Subcutaneous abdominal adipose tissue (tissue), 5 donors: ENCODE measurements around the gene FTO.
A peak's percentile ranks its signal among the peaks of the same experiment; 100 is the strongest.

ENCODE experiments used
- H3K27ac ChIP-seq: one replicate; pipeline ENCODE4 v1.7.0; 2013; ENCODE audit warnings: low read depth, mild to moderate bottlenecking, inconsistent platforms, low read length, moderate library complexity
- H3K27me3 ChIP-seq, 5 donors: one replicate each; pipeline ENCODE4 v1.7.0; 2013; ENCODE audit warnings: low read length in 5 of 5, inconsistent platforms in 1 of 5; ENCODE audit not compliant: control insufficient read depth in 5 of 5, insufficient read depth in 4 of 5
- H3K36me3 ChIP-seq, 5 donors: one replicate each; pipeline ENCODE4 v1.7.0; 2013; ENCODE audit warnings: low read length in 5 of 5; ENCODE audit not compliant: control insufficient read depth in 5 of 5, insufficient read depth in 5 of 5
- H3K4me1 ChIP-seq, 5 donors: one replicate each; pipeline ENCODE4 v1.7.0; 2013; ENCODE audit warnings: low read length in 5 of 5, mild to moderate bottlenecking in 3 of 5, moderate library complexity in 1 of 5; ENCODE audit not compliant: control insufficient read depth in 5 of 5, insufficient read depth in 5 of 5
- H3K4me3 ChIP-seq, 5 donors: one replicate each; pipeline ENCODE4 v1.7.0; 2013; ENCODE audit warnings: low read length in 5 of 5, low read depth in 1 of 5
- H3K9ac ChIP-seq, 5 donors: one replicate each; pipeline ENCODE4 v1.7.0; 2013; ENCODE audit warnings: low read length in 5 of 5, mild to moderate bottlenecking in 4 of 5, moderate library complexity in 3 of 5
- H3K9me3 ChIP-seq, 5 donors: one replicate each; pipeline ENCODE4 v1.7.0; 2013; ENCODE audit warnings: low read length in 5 of 5; ENCODE audit not compliant: control insufficient read depth in 5 of 5
- donor health status: healthy.
- donor health status: healthy.
- donor health status: healthy.
- donor health status: healthy.
- donor health status: healthy.

The FTO gene

GRCh38 chr16:53744449-53744848 lies 40.5 kb downstream of the FTO start:
- Histone ChIP-seq H3K27me3 (no peaks in the 10 kb centered on the region), H3K4me3 (peak overlapping the region in 1 of 5 donors; percentile 17), H3K4me1 (peaks cover 0 to 34% (median 25%) of the 10 kb centered on the region in 5 donors), H3K9ac (peak overlapping the region in 1 of 5 donors; percentile 24), H3K9me3 (no peaks in the 10 kb centered on the region), H3K36me3 (no peaks in the 10 kb centered on the region), H3K27ac (peak overlapping the region; percentile 15)

GRCh38 chr16:53745086-53745485 lies 41.1 kb downstream of the FTO start:
- Histone ChIP-seq H3K27me3 (no peaks in the 10 kb centered on the region), H3K4me3 (no peak overlapping the region), H3K27ac (peak overlapping the region; percentile 69)

DNA sequence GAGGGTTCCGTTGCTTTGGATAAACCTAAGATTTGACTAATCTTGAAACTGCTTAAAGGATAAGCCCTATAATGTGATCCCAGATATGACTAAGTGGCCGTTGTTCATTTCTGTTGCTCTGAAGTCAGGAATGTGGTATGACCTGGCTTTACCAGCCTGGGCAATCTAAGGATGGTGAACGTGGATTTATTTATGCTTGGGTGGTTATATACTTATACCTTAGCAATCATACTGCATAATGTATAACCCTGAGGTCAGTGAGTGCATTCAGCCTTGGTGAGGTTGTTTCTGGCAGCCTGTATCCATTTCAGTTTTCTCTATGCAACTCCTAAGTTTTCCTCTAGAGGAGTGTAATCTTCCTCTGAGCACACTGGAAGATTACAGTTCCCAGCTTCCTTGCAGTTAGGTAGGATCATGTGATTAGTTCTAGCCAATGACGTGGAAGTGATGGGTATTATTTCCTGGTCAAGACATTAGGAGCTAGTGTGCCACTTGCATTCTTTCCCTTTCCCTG lies 41.9 kb downstream of the FTO start:
- H3K9ac ChIP-seq, result peak overlapping the region in 1 of 5 donors; percentile 21
- H3K4me1 ChIP-seq, result peaks cover 0 to 34% (median 23%) of the 10 kb centered on the region in 5 donors
- H3K4me3 ChIP-seq, result peak overlapping the region in 1 of 5 donors; percentile 13
- H3K27me3 ChIP-seq, result no peaks in the 10 kb centered on the region
- no peaks in the 10 kb centered on the region for H3K9me3 ChIP-seq
- H3K36me3 ChIP-seq, result no peaks in the 10 kb centered on the region
- H3K27ac ChIP-seq, result peak overlapping the region; percentile 69

More at GRCh38 chr16:53745086-53745485, 41.1 kb downstream of the FTO start:
- peak overlapping the region in 1 of 5 donors; percentile 51 for H3K9ac ChIP-seq
- H3K9me3 ChIP-seq, result no peaks in the 10 kb centered on the region
- peaks cover 0 to 34% (median 25%) of the 10 kb centered on the region in 5 donors for H3K4me1 ChIP-seq
- no peaks in the 10 kb centered on the region for H3K36me3 ChIP-seq

- Histone ChIP-seq H3K27me3 (no peaks in the 10 kb centered on the region), H3K27ac (no peak overlapping the region), H3K4me3 (no peak overlapping the region), H3K9ac (no peak overlapping the region), H3K9me3 (no peaks in the 10 kb centered on the region), H3K36me3 (no peaks in the 10 kb centered on the region), H3K4me1 (peaks cover 1 to 33% (median 16%) of the 10 kb centered on the region in 5 donors)
These were observed 48.6 kb downstream of the FTO start for GRCh38 chr16:53752560-53752959.

GRCh38 chr16:53753431-53753830 lies 49.5 kb downstream of the FTO start:
- H3K36me3 ChIP-seq, result no peaks in the 10 kb centered on the region
- no peaks in the 10 kb centered on the region for H3K27me3 ChIP-seq
- no peaks in the 10 kb centered on the region for H3K9me3 ChIP-seq
- no peak overlapping the region for H3K9ac ChIP-seq
- peaks cover 1 to 33% (median 16%) of the 10 kb centered on the region in 5 donors for H3K4me1 ChIP-seq
- no peak overlapping the region for H3K4me3 ChIP-seq
- H3K27ac ChIP-seq, result no peak overlapping the region

DNA sequence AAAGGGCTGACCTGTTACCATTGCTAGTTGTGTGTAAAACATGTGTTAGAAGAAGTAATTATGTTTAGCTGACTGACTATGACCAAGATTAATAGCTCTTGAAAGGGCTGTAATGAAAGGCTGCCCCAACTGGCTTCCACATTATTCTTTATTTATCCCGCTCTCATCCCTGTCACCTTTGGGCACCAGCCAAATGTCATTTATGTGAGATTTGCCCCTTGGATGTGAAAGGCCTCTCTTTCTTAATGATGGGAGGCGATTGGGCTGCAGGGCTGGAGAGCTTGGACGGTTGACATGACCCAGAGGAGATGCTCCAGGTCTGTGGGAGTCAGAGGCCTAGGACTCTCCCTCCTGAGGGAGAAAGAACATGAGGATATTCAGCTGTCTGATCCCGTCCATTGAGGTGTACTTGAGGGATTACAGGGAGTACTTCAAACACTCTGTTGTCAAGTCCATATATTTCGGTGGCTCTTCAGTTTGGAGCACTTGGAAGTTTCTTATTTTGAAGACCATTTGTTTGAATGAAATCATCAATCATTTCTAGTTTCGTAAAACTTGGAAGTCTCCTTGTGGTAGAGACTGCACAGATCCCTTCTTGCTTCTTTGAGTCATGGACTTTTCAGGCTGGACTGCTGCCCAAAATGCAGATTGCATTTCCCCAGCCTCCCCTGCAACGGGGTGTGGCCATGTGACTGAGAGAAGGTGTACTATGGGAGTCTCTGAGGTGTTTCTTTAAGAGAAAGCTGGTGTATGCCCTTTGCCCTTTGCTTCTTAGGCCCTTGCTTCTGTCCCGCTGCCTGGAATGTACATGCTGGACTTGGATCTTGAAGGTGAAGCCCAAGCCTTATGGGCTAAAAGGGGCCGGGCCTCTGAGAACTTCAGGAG lies 51.3 kb downstream of the FTO start:
- no peaks in the 10 kb centered on the region for H3K9me3 ChIP-seq
- no peaks in the 10 kb centered on the region for H3K36me3 ChIP-seq
- H3K4me3 ChIP-seq, result no peak overlapping the region
- peaks cover 1 to 33% (median 16%) of the 10 kb centered on the region in 5 donors for H3K4me1 ChIP-seq
- peak overlapping the region in 1 of 5 donors; percentile 4 for H3K9ac ChIP-seq
- no peaks in the 10 kb centered on the region for H3K27me3 ChIP-seq
- H3K27ac ChIP-seq, result no peak overlapping the region

GRCh38 chr16:53756275-53756996 lies 52.5 kb downstream of the FTO start:
- Histone ChIP-seq H3K9me3 (no peaks in the 10 kb centered on the region), H3K36me3 (no peaks in the 10 kb centered on the region), H3K4me3 (no peak overlapping the region), H3K4me1 (peaks cover 1 to 33% (median 16%) of the 10 kb centered on the region in 5 donors), H3K27ac (no peak overlapping the region), H3K27me3 (no peaks in the 10 kb centered on the region), H3K9ac (no peak overlapping the region)

DNA sequence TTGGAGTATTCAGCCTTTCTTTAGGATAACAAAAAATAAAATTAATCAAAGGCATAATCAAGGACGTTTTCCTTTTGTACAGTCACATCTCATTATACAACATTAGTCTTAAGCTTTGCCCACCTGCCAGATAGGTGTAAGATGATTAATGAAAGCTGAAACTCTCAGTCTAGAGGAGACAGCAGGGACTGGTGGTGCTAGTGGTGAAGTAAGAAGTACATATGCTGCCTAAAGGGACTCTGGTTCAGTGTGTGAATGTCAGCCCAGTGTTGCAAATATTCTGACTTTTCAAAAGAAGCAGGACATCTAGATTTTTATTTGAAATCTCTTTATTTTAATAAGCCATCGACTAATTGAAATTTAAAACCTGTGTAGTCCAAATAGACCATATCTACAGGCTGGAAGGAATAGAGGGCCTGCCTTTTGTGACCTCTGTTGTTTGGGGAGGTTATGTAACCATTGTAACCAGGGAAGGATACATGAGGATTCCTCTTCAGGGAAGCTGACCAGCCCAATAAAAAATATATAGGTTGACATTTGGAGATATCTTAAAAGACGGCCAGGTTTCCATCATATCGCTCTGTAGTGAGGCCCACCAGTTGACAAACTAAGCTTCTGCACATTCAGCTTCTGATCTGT lies 54.1 kb downstream of the FTO start:
- H3K4me1 ChIP-seq, result peaks cover 1 to 34% (median 16%) of the 10 kb centered on the region in 5 donors
- H3K27me3 ChIP-seq, result no peaks in the 10 kb centered on the region
- H3K36me3 ChIP-seq, result no peaks in the 10 kb centered on the region
- no peak overlapping the region for H3K27ac ChIP-seq
- H3K9ac ChIP-seq, result no peak overlapping the region
- no peak overlapping the region for H3K4me3 ChIP-seq
- H3K9me3 ChIP-seq, result no peaks in the 10 kb centered on the region

DNA sequence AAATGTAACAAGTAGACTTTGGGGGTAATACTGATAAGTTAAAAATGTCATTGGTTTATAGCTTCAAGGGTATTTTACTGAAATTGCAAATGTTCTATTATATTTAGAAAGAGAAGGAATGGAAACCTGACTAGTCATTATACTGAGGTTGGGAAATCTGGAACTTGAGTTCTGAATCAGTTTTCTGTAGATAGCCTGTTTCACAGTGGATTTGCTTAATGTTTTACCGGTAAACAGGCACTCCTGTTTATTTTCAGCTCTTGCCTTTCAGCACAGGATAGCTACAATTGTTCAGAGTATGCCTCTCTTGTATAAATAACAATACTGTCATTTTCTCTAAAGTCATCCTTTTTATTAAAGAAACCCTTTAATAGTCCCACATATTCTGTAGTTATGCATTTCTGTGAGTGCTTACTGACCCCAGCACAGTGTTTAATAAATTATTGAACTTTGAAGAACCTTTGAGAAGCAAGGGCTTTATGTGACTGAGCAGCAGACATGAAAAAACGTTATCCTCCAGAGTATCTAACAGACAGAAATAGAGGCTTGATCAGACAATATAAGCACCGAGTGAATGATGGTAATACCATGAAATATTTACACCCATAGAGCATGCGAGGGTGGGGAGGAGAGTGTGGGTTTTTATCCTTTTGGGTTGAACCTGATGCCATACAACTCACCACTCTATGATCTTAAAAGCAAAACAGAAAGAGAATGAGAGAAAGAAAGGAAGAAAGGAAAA lies 58.2 kb downstream of the FTO start:
- Histone ChIP-seq H3K36me3 (no peaks in the 10 kb centered on the region), H3K9me3 (no peaks in the 10 kb centered on the region), H3K4me1 (peaks cover 0 to 7% (median 3%) of the 10 kb centered on the region in 5 donors), H3K4me3 (no peak overlapping the region), H3K27me3 (no peaks in the 10 kb centered on the region), H3K27ac (no peak overlapping the region), H3K9ac (peak overlapping the region in 1 of 5 donors; percentile 4)
